ENCODE data around the gene ARHGEF37.
"Not testable (repeated sequence)": the region's sequence is repeated elsewhere in the genome, so short reads cannot be mapped to it uniquely, and the experiment has no call there.

Gene ARHGEF37

DNA sequence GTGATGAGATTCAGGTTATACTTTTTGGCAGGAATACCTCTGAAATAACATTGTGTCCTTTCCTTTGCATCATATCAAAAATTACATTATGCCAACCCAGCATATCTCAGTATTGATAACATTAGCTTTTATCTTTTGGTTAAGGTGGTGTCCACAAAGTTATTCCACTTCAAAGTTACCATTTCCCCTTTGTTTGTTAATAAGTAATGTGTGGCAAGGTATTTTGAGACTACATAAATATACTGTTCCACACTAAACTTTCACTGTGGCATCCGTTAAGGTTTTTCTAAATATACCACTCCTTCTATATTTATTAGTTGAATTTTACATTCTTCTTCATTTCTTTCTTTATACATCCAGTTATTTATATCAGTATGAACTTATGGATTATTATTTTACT, 14.1 kb upstream of the ARHGEF37 start:
- DNase-seq (ENCODE audit: low spot score): no peak

- DNase-seq (ENCODE audit: low spot score): no peak
Measured at GRCh38 chr5:149572170-149572569, 9.1 kb upstream of the ARHGEF37 start.

GRCh38 chr5:149572576-149573231, 8.6 kb upstream of the ARHGEF37 start:
- DNase-seq (ENCODE audit: low spot score): no peak

DNA sequence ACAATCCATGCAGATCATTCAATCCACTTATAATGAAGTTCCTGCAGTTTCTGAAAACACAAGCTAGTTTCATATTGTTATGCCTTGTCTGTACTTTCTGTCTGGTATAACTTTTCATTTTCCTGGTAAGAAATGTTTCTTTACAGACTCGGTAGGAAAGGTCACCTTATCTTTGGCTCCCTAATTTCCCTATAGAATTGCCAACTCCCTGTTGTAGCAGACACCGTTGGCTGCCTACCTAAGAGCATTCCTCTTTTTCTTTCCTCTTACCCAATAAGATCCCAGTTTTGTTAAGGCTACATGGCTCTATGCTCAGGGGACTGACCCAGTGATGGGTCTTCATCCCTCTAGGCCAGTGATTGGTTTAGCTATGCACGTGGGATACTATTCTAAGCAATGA, 6.2 kb upstream of the ARHGEF37 start:
- no peak for DNase-seq (ENCODE audit: low spot score)

DNA sequence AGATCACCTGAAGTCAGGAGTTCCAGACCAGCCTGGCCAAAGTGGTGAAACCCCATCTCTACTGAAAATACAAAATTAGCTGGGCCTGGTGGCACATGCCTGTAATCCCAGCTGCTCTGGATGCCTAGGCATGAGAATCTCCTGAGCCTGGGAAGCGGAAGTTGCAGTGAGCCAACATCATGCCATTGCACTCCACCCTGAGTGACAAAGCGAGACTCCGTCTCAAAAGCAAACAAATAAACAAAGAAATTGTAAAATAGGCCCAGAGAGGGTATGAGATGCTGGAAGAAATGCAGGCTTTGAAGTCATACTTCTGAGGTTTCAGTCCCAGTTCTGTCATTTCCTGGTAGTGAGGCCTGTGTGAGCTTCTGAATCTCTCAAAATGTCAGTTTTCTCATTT, 5.3 kb upstream of the ARHGEF37 start:
- no peak for DNase-seq (ENCODE audit: low spot score)

- no peak for DNase-seq (ENCODE audit: low spot score)
Measured at GRCh38 chr5:149578896-149579295, 2.4 kb upstream of the ARHGEF37 start.

DNA sequence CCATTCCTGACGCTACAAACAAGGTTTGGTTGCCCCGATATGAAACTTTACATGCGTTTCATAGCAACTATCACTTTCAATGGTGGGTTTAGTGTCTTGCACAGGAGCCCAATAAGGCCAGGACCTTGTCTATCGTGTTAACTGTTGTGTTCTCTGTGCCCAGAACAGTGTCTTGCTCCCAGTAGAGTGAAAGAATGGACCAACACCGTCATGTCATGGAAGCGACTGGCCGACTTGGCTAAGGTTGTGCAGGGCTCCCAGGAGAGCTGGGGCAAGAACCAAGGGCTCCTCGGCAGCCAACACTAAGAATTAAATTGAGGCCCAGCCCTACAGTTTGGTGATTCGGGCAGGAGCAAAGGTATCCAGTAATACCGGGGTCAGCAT, 498 bp upstream of the ARHGEF37 start:
- no peak for DNase-seq (ENCODE audit: low spot score)

DNA sequence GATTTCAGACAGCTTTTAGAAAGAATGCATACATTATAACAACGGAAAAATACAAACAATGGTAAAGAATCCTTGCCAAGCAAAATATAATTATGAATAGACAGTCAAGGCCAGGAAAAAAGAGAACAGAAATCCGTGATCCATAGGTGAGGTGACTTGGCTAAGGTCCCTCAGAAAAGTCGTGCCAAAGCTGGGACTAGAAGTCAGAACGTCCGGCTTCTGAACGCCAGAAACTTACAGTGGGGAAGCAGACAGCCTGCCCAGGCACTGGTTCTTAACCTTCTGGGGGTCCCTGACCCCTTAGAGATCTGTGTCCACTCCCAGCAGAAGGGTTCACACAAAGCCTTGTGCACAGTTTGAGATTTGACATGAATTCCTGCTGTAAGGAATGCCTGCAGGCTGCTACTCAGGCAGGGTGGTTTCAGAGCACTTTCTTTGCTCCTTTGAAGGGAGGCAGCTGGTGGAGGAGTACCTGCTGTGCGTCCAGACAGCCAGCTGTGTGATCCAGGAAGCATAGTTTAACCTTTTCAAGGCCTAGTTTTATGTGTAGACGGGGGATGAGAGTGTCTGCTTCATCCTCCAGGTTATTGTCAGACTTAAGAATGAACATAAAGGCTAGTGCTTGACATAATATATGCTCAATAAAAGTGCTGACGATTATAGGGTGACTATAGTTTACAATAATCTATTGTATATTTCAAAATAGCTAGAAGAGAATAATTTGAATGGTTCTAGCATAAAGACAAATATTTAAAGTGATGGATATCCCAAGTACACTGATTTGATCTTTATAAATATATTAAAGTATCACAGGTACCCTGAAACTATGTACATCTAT, 852 bp downstream of the ARHGEF37 start:
- DNase-seq (ENCODE audit: low spot score): peak; percentile 26

DNA sequence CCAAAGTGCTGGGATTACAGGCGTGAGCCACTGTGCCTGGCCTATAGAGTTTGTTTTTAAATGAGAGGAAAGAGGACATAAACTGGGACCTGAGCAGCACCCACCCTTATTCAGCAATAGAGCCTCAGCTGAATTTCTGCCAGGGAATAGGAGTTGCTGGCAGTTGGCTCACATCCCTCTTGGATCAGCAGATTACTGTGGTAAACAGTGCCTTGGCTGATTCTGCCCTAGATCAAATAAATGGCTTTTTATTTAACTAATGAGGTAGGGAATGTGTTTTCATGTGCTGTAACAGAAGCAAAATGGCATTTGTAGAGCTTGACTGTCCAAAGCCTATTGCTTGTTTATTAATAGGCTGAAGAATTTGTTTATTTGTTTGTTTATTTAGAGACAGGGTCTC, 2.1 kb downstream of the ARHGEF37 start:
- DNase-seq (ENCODE audit: low spot score): peak; percentile 91

GRCh38 chr5:149584121-149584520, 2.8 kb downstream of the ARHGEF37 start:
- DNase-seq (ENCODE audit: low spot score): no peak

- no peak for DNase-seq (ENCODE audit: low spot score)
Measured at GRCh38 chr5:149585910-149586309, 4.6 kb downstream of the ARHGEF37 start.

GRCh38 chr5:149586708-149587318, 5.5 kb downstream of the ARHGEF37 start:
- DNase-seq (ENCODE audit: low spot score): no peak

DNA sequence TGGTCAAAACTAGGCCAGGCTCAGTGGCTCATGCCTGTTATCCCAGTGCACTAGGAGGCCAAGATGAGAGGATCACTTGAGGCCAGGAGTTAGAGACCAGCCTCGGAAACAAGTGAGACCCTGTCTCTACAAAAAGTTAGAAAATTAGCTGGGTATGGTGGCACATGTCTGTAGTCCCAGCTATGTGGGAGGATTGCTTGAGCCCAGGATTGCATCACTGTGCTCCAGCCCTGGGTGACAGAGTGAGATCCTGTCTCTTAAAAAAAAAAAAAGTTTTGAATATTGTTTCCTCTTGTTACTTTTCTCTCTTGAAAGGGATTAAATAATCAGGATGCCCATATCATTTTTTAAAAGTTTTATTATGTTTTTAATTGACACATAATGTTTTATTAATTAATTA, 7.6 kb downstream of the ARHGEF37 start:
- DNase-seq (ENCODE audit: low spot score): no peak

- no peak for DNase-seq (ENCODE audit: low spot score)
Measured at GRCh38 chr5:149593370-149593769, 12.1 kb downstream of the ARHGEF37 start.

GRCh38 chr5:149594206-149594895, 13.1 kb downstream of the ARHGEF37 start:
- no peak for DNase-seq (ENCODE audit: low spot score)

- not testable (repeated sequence) for DNase-seq (ENCODE audit: low spot score)
Measured at GRCh38 chr5:149595105-149595504, 13.8 kb downstream of the ARHGEF37 start.

- DNase-seq (ENCODE audit: low spot score): no peak
Measured at GRCh38 chr5:149596712-149597111, 15.4 kb downstream of the ARHGEF37 start.

DNA sequence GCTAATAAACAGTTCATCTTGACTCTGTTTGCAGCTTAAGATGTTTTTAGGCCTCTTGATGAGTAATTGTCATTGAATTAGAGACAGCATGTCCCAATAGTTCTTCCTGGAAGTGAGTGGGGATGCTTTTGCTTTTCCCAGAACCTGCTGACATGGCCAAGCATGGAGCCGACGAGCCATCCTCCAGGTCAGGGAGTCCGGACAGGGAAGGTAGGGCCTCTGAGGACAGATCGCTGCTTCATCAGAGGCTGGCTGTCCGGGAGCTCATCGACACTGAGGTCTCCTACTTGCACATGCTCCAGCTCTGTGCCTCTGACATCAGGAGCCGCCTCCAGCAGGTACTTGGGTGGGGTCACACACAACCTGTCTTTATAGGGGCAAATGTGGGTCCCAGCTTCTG, 16.3 kb downstream of the ARHGEF37 start:
- no peak for DNase-seq (ENCODE audit: low spot score)

DNA sequence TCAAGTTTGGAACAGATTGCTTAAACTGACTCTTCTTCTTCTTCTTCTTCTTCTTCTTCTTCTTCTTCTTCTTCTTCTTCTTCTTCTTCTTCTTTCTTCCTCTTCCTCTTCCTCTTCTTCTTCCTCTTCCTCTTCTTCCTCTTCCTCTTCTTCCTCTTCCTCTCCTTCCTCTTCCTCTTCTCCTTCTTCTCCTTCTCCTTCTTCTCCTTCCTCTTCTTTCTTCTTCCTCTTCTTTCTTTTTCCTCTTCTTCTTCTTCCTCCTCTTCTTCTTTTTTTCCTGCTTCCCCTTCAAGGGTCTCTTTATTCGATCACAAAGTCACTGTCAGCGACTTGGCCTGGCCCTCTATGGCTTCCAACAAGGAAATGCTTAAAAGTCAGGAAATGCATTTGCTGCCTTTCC, 16.9 kb downstream of the ARHGEF37 start:
- DNase-seq (ENCODE audit: low spot score): not testable (repeated sequence)

GRCh38 chr5:149598966-149599365, 17.7 kb downstream of the ARHGEF37 start:
- DNase-seq (ENCODE audit: low spot score): no peak

DNA sequence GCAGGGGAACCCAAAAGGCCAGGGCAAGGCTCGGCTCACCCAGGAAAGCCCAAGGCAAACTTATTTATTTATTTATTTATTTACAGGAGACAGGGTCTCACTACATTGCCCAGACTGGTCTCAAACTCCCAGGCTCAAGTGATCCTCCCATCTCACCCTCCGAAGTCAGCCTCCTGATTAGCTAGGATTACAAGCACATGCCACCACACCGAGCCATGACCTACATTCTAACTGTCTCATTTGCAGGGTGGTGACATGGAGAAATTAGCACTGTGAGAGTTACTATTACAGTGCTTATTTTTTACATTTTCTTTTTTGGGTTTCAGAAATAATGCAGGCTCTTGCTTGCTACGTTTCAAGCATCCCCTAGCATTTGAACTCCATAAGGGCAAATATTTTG, 18.1 kb downstream of the ARHGEF37 start:
- no peak for DNase-seq (ENCODE audit: low spot score)

GRCh38 chr5:149600932-149601331, 19.6 kb downstream of the ARHGEF37 start:
- no peak for DNase-seq (ENCODE audit: low spot score)

DNA sequence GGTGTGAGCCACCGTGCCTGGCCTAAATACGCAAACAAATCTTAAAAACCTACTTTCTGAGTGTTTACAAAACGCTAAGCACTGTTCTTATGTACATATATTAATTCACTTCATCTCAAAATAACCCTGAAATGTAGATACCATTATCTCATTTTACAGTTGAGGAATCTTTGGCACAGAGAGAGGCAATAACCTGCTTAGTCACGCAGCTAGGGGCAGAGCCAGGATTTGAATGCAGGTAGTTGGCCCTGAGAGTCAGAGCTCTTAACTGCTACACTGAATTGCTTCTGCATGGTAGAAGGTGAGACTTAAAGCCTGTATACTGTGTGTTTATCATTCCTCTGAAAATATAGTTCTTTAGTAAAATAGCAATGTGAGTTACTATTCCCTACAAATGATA, 21.9 kb downstream of the ARHGEF37 start:
- DNase-seq (ENCODE audit: low spot score): no peak
